ENCODE measurements around the gene PLAAT4.

The PLAAT4 gene

DNA sequence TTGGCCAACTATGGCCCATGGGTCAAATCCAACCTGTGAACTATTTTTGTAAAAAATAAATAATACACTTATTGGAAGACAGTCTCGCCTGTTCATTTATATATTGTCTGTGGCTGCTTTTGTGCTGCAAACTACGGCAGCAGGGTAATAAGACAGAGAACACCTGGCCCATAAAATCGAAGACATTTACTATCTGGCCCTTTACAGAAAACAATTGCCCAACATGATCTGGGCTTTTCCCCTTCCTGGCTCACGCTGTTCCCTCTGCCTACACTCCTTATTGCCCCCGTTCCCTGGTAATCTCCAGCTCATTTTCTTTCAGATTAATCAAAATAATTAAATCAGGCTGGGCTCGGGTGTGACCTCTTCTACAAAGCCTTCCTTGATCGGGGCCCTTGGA, 21.0 kb downstream of the PLAAT4 start:
- no peak overlapping the region for H3K27ac ChIP-seq
- no peak for DNase-seq (ENCODE audit: low spot score)
- POLR2A ChIA-PET (ENCODE audit: low non-redundant PET), result no interaction called here
- TF ChIP-seq, protein P1, sequence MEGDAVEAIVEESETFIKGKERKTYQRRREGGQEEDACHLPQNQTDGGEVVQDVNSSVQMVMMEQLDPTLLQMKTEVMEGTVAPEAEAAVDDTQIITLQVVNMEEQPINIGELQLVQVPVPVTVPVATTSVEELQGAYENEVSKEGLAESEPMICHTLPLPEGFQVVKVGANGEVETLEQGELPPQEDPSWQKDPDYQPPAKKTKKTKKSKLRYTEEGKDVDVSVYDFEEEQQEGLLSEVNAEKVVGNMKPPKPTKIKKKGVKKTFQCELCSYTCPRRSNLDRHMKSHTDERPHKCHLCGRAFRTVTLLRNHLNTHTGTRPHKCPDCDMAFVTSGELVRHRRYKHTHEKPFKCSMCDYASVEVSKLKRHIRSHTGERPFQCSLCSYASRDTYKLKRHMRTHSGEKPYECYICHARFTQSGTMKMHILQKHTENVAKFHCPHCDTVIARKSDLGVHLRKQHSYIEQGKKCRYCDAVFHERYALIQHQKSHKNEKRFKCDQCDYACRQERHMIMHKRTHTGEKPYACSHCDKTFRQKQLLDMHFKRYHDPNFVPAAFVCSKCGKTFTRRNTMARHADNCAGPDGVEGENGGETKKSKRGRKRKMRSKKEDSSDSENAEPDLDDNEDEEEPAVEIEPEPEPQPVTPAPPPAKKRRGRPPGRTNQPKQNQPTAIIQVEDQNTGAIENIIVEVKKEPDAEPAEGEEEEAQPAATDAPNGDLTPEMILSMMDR (conservative IDR thresholded peaks at IDR 0.05; ENCODE audit: low read depth), result no peak
- CTCF ChIA-PET, result no interaction called here

DNA sequence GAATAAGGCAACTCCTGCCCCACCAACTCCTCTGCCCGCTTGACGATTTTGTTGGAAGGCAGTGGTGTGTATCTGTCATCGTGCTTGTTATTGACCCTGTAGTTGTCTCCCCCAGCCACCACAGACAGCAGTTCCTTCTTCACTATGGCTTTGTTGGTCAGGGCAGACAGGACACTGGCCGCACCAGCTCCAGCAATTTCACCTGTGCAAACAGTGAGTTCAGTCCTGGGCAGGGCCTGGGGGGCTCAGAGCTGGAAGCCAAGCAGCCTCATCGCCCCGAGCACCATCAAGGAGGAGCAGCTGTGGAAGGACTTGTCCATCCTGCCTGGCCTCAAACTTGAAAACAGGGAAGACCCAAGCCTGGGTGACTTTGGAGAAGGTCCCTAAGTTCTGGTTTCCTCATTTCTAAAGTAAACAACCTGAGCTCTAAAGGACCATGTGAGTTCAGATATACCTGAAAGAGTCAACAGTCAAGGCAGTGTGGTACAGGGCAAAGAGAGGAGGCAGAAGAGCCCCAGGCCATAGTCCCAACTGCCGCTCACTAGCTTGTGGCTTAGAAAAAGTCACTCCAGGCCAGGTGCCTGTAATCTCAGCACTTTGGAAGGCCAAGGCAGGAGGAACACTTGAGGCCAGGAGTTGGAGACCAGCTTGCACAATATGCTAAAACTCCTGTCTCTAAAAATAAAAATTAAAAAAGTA, 22.0 kb downstream of the PLAAT4 start:
- H3K27ac ChIP-seq, result peak overlapping the region; percentile 95
- no peak for DNase-seq (ENCODE audit: low spot score)
- POLR2A ChIA-PET (ENCODE audit: low non-redundant PET), result no interaction called here
- CTCF ChIA-PET, result interaction anchor here (0.6 to 1.3 kb wide), 2 partner anchors 50 to 79 kb away, joined by 3 read pairs; no protein-coding TSS in a partner anchor
- TF ChIP-seq, protein P1 (conservative IDR thresholded peaks at IDR 0.05; ENCODE audit: low read depth), result no peak

DNA sequence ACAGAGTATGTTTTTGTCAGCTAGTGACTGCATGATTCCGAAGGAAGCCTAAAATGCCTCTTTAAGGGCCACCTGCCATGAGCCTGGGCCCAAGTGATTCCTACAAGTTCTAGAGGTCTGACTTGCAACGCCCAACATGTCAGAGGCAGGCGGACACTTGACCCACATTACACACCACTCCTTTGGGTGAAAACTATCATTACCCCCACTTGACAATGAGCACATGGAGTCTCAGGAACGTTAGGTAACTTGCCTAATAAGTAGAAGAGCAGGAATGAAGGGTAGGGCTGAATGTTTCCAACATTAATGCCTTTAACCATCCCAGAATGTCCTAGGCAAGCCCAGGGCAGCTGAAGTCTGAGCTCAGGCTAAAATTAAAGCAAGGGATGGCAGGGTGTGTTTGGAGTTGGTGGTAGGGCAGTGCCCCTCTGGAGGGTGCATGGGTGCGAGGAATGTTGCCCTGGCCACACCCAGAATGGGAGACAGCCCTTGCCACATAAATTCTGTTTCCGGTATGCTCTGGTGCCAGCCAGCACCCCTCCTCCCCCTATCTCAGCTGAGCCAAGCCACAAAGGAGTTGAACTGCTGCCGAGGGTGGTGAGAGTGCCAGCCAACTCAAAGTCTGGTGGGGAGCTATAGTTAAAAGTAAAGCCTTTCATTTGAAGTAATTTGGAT, 24.0 kb downstream of the PLAAT4 start:
- DNase-seq (ENCODE audit: low spot score), result no peak
- ChIA-PET CTCF (no interaction called here), POLR2A (ENCODE audit: low non-redundant PET) (no interaction called here)
- TF ChIP-seq, protein P1 (conservative IDR thresholded peaks at IDR 0.05; ENCODE audit: low read depth), result no peak
- H3K27ac ChIP-seq, result peak overlapping the region; percentile 95

DNA sequence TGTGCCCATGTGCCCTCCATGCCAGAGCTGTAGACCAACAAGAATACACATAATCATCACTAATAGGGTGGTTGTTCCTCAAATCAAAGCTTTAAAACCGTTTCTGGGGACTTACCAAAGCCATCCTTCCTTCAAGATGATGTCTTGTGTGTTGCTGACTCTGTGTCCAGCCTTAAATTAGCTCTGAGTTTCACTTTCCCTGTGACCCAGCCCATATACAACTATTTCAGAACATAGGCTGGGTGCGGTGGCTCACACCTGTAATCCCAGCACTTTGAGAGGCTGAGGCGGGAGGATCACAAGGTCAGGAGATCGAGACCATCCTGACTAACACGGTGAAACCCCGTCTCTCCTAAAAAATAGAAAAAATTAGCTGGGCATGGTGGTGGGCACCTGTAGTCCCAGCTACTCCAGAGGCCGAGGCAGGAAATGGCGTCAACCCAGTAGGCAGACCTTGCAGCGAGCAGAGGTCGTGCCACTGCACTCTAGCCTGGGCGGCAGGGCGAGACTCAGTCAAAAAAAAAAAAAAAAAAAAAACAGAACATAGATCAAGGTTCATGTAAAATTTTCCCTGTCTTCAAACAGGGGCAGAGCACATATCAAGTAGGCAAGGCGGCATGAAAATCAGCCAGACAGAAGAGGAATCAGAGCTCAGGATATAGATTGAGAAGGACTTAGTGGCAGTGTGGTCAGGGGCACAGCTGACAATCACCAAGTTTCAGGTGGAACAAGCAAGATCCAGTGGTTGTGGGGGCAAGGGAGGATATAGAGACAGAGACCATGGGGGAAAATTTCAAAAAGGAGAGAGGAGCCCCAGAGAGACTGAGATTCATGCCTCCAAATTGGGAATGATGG, 26.8 kb downstream of the PLAAT4 start, which contains the start of gene PLAAT2:
TSS of gene PLAAT2 (minus strand) at position 179 of the 855 bp plus-strand sequence. CDS start at position 124, 55 bp downstream.
- H3K27ac ChIP-seq, result peak within 1 kb of the TSS; percentile 100
- DNase-seq (ENCODE audit: low spot score), result no peak
- TF ChIP-seq, protein P1 (conservative IDR thresholded peaks at IDR 0.05; ENCODE audit: low read depth), result no peak
- POLR2A ChIA-PET (ENCODE audit: low non-redundant PET), result no interaction called here
- CTCF ChIA-PET, result interaction anchor here (0.6 kb wide), 1 partner anchor 14 kb away, joined by 3 read pairs; no protein-coding TSS in a partner anchor

DNA sequence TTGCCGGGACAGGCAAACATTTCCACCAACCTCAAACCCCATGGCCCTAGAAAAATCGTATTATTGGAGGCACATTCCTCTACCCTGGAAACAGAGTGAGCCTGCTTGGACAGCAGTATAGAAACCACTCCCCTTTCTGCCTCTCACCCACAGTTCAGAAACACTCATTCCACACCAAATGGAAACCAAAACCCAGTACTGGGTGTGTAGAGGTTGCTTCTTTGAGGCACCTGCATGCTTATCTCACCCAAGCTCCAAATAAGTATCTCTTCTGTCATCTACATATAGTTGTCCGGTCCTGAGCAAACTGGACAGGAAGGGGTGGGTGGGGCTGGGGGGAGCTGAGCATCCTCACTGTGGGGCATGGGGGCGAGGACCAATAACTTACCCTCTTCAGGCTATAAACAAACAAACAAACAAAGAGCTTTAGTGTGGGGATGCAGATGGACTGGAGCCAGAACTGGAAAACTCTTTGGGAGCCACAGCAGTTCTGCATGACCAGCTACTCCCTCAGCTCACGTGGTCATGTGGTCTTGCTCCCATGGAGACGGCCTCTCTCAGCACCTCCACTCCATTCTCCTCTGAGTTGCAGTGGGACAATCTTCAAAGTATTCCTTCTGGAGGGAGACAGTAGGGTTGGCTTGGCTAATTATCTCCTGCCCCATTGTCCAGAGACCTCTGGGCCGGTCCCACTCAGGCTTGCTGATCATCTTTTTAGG, 27.6 kb downstream of the PLAAT4 start:
- DNase-seq (ENCODE audit: low spot score), result no peak
- TF ChIP-seq, protein P1 (conservative IDR thresholded peaks at IDR 0.05; ENCODE audit: low read depth), result no peak
- POLR2A ChIA-PET (ENCODE audit: low non-redundant PET), result no interaction called here
- CTCF ChIA-PET, result no interaction called here
- H3K27ac ChIP-seq, result peak overlapping the region; percentile 100
